ENCODE results near the gene SMARCA4.

DNA sequence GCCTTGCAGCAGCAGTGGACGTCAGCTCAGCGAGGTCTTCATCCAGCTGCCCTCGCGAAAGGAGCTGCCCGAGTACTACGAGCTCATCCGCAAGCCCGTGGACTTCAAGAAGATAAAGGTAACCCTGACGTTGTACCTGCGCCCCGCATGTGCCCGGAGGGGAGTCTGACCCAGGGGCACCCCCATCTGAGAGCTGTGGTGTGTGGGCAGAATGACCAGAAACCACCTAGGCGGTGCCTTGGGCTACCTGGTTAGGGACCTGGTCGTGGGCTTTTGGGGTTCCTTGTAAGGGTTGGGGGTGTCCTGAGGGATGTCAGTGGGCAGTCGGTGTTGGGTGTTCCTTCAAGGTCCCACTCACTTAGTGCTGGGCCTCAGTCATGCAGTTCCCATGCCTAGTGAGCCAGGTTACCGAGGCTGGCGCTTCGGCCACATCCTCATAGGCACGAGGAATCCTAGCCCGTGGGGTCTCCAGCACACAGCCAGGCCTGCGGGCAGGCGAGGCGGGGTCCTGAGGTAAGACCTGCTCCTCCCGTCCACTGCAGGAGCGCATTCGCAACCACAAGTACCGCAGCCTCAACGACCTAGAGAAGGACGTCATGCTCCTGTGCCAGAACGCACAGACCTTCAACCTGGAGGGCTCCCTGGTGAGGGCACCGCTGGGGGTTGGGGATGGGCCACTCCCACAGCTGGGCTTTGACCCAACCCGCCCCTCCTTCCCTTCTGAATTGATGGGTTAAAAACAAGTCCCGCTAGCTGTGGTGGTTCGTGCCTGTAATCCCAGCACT lies 97.6 kb downstream of the SMARCA4 start:
- TF ChIP-seq, protein P1, sequence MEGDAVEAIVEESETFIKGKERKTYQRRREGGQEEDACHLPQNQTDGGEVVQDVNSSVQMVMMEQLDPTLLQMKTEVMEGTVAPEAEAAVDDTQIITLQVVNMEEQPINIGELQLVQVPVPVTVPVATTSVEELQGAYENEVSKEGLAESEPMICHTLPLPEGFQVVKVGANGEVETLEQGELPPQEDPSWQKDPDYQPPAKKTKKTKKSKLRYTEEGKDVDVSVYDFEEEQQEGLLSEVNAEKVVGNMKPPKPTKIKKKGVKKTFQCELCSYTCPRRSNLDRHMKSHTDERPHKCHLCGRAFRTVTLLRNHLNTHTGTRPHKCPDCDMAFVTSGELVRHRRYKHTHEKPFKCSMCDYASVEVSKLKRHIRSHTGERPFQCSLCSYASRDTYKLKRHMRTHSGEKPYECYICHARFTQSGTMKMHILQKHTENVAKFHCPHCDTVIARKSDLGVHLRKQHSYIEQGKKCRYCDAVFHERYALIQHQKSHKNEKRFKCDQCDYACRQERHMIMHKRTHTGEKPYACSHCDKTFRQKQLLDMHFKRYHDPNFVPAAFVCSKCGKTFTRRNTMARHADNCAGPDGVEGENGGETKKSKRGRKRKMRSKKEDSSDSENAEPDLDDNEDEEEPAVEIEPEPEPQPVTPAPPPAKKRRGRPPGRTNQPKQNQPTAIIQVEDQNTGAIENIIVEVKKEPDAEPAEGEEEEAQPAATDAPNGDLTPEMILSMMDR (conservative IDR thresholded peaks at IDR 0.05): no peak
- TF ChIP-seq ZFX (IDR thresholded peaks at IDR 0.05): no peak

Measured in C4-2B (cell line).